B cell (primary cell): ENCODE measurements around the gene NECTIN4. TPM values are rescaled to one million over a fixed set of nuclear protein-coding genes. Genes with fewer than 3 reads are reported as not detected.

Experiments
- ATAC-seq: fragments of 200-7000 bp; cut with Tn5 transposase; one replicate; pipeline ENCODE4 v1.10.0; 2021; ENCODE audit warnings: low read depth, mild to moderate bottlenecking, moderate number of reproducible peaks, moderate library complexity
- CTCF ChIA-PET: fragments of 350-600 bp; sonication (Branson Sonifier 250); formaldehyde crosslinking; loops from one replicate; lab custom pipeline; 2021; ENCODE audit warnings: antibody characterized with exemption, inconsistent platforms; lab: Charles Lee
- POLR2A ChIA-PET: fragments of 350-600 bp; sonication (Branson Sonifier 250); formaldehyde crosslinking; loops from one replicate; lab custom pipeline; 2021; ENCODE audit warnings: antibody characterized with exemption; lab: Charles Lee
- DNase-seq: peaks from one replicate; pipeline ENCODE4 v3.0.0; 2013
- H2AFZ ChIP-seq: 2 replicates; pipeline ENCODE4 v1.6.1; 2012; ENCODE audit warnings: mild to moderate bottlenecking, low read depth, low read length; ENCODE audit not compliant: insufficient read depth, poor library complexity, severe bottlenecking
- H3K27ac ChIP-seq, 2 donors: 1 replicate in 1 of 2; 2 replicates in 1 of 2; pipeline ENCODE4 v1.5.1; 2012 to 2013; ENCODE audit warnings: low read length in 2 of 2, mild to moderate bottlenecking in 2 of 2, moderate library complexity in 1 of 2
- H3K27me3 ChIP-seq, 4 experiments: fragments of 200-600 bp in 1 of 4; sonication (generic) in 1 of 4; replicated peaks in 1 of 4; 1 replicate in 2 of 4; 2 replicates in 2 of 4; pipeline versions ENCODE4 v1.6.1 to v1.7.0; 2013 to 2016; ENCODE audit warnings: low read length in 3 of 4, mild to moderate bottlenecking in 2 of 4, mixed read lengths in 1 of 4, moderate library complexity in 1 of 4; ENCODE audit not compliant: insufficient read depth in 4 of 4, control insufficient read depth in 3 of 4; ENCODE audit errors: control extremely low read depth in 1 of 4
- H3K36me3 ChIP-seq, 2 experiments: replicated peaks in 1 of 2; 1 replicate in 1 of 2; 2 replicates in 1 of 2; pipeline versions ENCODE4 v1.6.1 to v1.7.1; 2013; ENCODE audit warnings: low read length in 1 of 2; ENCODE audit not compliant: insufficient read depth in 2 of 2, control insufficient read depth in 1 of 2; ENCODE audit errors: control extremely low read depth in 1 of 2, extremely low read depth in 1 of 2
- H3K4me1 ChIP-seq, 2 donors: fragments of 200-600 bp in 1 of 2; sonication (generic) in 1 of 2; 1 replicate in 1 of 2; 2 replicates in 1 of 2; pipeline versions ENCODE4 v1.5.1 to v1.6.1; 2013 to 2017; ENCODE audit warnings: low read length in 2 of 2; ENCODE audit not compliant: control insufficient read depth in 2 of 2, insufficient read depth in 2 of 2
- H3K4me2 ChIP-seq: replicated peaks from 2 replicates; pipeline ENCODE3; 2012; ENCODE audit warnings: mild to moderate bottlenecking, low read depth, low read length; ENCODE audit not compliant: poor library complexity, severe bottlenecking
- H3K4me3 ChIP-seq, 5 experiments: fragments of 200-600 bp in 1 of 5; sonication (generic) in 1 of 5; 1 replicate in 3 of 5; 2 replicates in 2 of 5; pipeline versions ENCODE4 v1.5.1 to v1.7.0; 2011 to 2016; ENCODE audit warnings: low read length in 4 of 5, mild to moderate bottlenecking in 4 of 5, low read depth in 2 of 5, control low read depth in 1 of 5, moderate library complexity in 1 of 5; ENCODE audit not compliant: insufficient read depth in 1 of 5; ENCODE audit errors: control extremely low read depth in 1 of 5, extremely low read depth in 1 of 5
- H3K79me2 ChIP-seq: fragments of 200-600 bp; sonication (generic); one replicate; pipeline ENCODE4 v1.6.0; 2016; ENCODE audit warnings: low read length; ENCODE audit not compliant: control insufficient read depth, insufficient read depth
- H3K9ac ChIP-seq: fragments of 200-600 bp; sonication (generic); 2 replicates; pipeline ENCODE4 v1.6.1; 2017; ENCODE audit warnings: mild to moderate bottlenecking, low read length, moderate library complexity
- H3K9me3 ChIP-seq, 3 donors: one replicate each; pipeline versions ENCODE4 v1.6.1 to v1.7.1; 2013; ENCODE audit warnings: low read length in 2 of 3; ENCODE audit not compliant: control insufficient read depth in 2 of 3, insufficient read depth in 1 of 3; ENCODE audit errors: control extremely low read depth in 1 of 3
- H4K20me1 ChIP-seq: 2 replicates; pipeline ENCODE4 v1.6.0; 2012; ENCODE audit warnings: mild to moderate bottlenecking, low read length; ENCODE audit not compliant: insufficient read depth, control insufficient read depth, poor library complexity, severe bottlenecking
- H3K27ac Mint-ChIP-seq: one replicate; pipeline ENCODE4 v1.8.0; 2021; ENCODE audit warnings: mixed read lengths
- H3K27me3 Mint-ChIP-seq: one replicate; pipeline ENCODE4 v1.8.0; 2021; ENCODE audit warnings: mixed read lengths
- H3K4me1 Mint-ChIP-seq: one replicate; pipeline ENCODE4 v1.8.0; 2021; ENCODE audit warnings: mixed read lengths
- H3K4me3 Mint-ChIP-seq: one replicate; pipeline ENCODE4 v1.8.0; 2021; ENCODE audit warnings: mixed read lengths
- H3K9me3 Mint-ChIP-seq: one replicate; pipeline ENCODE4 v1.8.0; 2022; ENCODE audit warnings: mixed read lengths; ENCODE audit not compliant: insufficient read depth
- CTCF ChIP-seq: fragments of 200-600 bp; IDR thresholded peaks from one replicate; pipeline ENCODE4 v1.8.0; 2022; ENCODE audit warnings: antibody characterized with exemption, mild to moderate bottlenecking
- EZH2 ChIP-seq: IDR thresholded peaks from 2 replicates; pipeline ENCODE4 v1.6.1; 2012; ENCODE audit warnings: borderline replicate concordance, low read depth, mild to moderate bottlenecking, moderate library complexity, low read length; ENCODE audit not compliant: insufficient read depth, poor library complexity, severe bottlenecking
- WGBS: methylation state at CpG from one replicate; pipeline ENCODE4 v1.1.5; 2013; ENCODE audit warnings: missing lambda C conversion rate; ENCODE audit not compliant: insufficient coverage; 5-methylcytosine and 5-hydroxymethylcytosine counted together
- intact Hi-C: fragments of 100-400 bp; cut with micrococcal nuclease; formaldehyde crosslinking; loops from one replicate; pipeline ENCODE4 v1.10.0; 2022
- polyA plus RNA-seq: library from polyadenylated mRNA; depleted of rRNA; stranded (reverse); fragments of >200 nt; gene quantifications from 2 replicates; pipeline ENCODE4 v1.2.3, GENCODE V29; 2012
- total RNA-seq, 2 donors: library from RNA; stranded (reverse); fragments of 120-200 nt in 1 of 2; gene quantifications; 1 replicate in 1 of 2; 2 replicates in 1 of 2; pipeline versions ENCODE4 v1.2.3 to v1.2.4, GENCODE V29; 2013 to 2022

Gene NECTIN4
- total and polyA plus RNA-seq, 2 donors (not counting 1 experiment from before 2014, with no cell fraction given) = not detected

GRCh38 chr1:161073474-161074121 lies 15.8 kb downstream of the NECTIN4 start:
- peaks cover 22% of the 10 kb centered on the region for H3K4me1 Mint-ChIP-seq
- no peak overlapping the region for H3K4me3 ChIP-seq
- TF ChIP-seq CTCF (no peak), EZH2 (no peak)
- ATAC-seq = no peak
- H3K27ac ChIP-seq = no peak overlapping the region
- POLR2A ChIA-PET = no interaction called here
- peaks cover 8 to 22% of the 10 kb centered on the region in 2 donors for H3K4me1 ChIP-seq
- H3K4me2 ChIP-seq = no peak overlapping the region
- H4K20me1 ChIP-seq = no peaks in the 10 kb centered on the region
- no peaks in the 10 kb centered on the region for H3K9me3 ChIP-seq
- H3K9me3 Mint-ChIP-seq = no peaks in the 10 kb centered on the region
- H3K27me3 Mint-ChIP-seq = no peaks in the 10 kb centered on the region
- CTCF ChIA-PET = interaction anchor here (1.0 to 8.9 kb wide), 3 partner anchors 24 to 76 kb away, joined by 3 to 142 read pairs (median 82); partner anchors contain the start of genes DEDD and KLHDC9
- H2AFZ ChIP-seq = no peak overlapping the region
- H3K36me3 ChIP-seq = no peaks in the 10 kb centered on the region
- H3K9ac ChIP-seq = no peak overlapping the region
- H3K4me3 Mint-ChIP-seq = no peak overlapping the region
- H3K79me2 ChIP-seq = peaks cover 36% of the 10 kb centered on the region
- H3K27ac Mint-ChIP-seq = no peak overlapping the region
- DNase-seq = no peak
- 98% methylated on average over 6 of the region's 7 CpGs for WGBS
- intact Hi-C loops = no loop called here
- no peaks in the 10 kb centered on the region for H3K27me3 ChIP-seq

- H3K27me3 Mint-ChIP-seq = no peaks in the 10 kb centered on the region
- POLR2A ChIA-PET = interaction anchor here (4.7 kb wide), 1 partner anchor 25 kb away, joined by 23 read pairs; the partner anchor contains the start of gene KLHDC9
These were observed 16.5 kb downstream of the NECTIN4 start for GRCh38 chr1:161072751-161073449.

More at GRCh38 chr1:161072751-161073449, 16.5 kb downstream of the NECTIN4 start:
- H3K27ac ChIP-seq = no peak overlapping the region
- DNase-seq = no peak
- peaks cover 10 to 25% of the 10 kb centered on the region in 2 donors for H3K4me1 ChIP-seq
- 98% methylated on average over 19 of the region's 19 CpGs for WGBS
- no peak for ATAC-seq
- H3K27me3 ChIP-seq = no peaks in the 10 kb centered on the region
- no peaks in the 10 kb centered on the region for H3K36me3 ChIP-seq
- no peaks in the 10 kb centered on the region for H3K9me3 ChIP-seq
- no peaks in the 10 kb centered on the region for H3K9me3 Mint-ChIP-seq
- TF ChIP-seq CTCF = no peak
- no peak for TF ChIP-seq EZH2
- H3K4me3 ChIP-seq = no peak overlapping the region
- CTCF ChIA-PET = interaction anchor here (1.0 to 8.9 kb wide), 8 partner anchors 18 to 218 kb away, joined by 3 to 142 read pairs (median 20); partner anchors contain the start of genes DEDD, KLHDC9 and USF1
- H4K20me1 ChIP-seq = peaks cover 4% of the 10 kb centered on the region
- H3K4me3 Mint-ChIP-seq = no peak overlapping the region
- peaks cover 43% of the 10 kb centered on the region for H3K79me2 ChIP-seq
- intact Hi-C loops = no loop called here
- H3K27ac Mint-ChIP-seq = no peak overlapping the region
- no peak overlapping the region for H3K4me2 ChIP-seq
- H2AFZ ChIP-seq = no peak overlapping the region
- peaks cover 29% of the 10 kb centered on the region for H3K4me1 Mint-ChIP-seq
- no peak overlapping the region for H3K9ac ChIP-seq
